ENCODE measurements around the gene UBR2.

UBR2 gene

GRCh38 chr6:42629845-42630244 lies 66.0 kb downstream of the UBR2 start:
- peaks cover 15% of the 10 kb centered on the region for H3K36me3 ChIP-seq (replicated peaks; ENCODE audit: low read depth, low read length)
- no peak overlapping the region for H3K27ac ChIP-seq (ENCODE audit: low read length)
- no peak overlapping the region for H3K4me3 ChIP-seq (ENCODE audit: low read length)
- H3K9ac ChIP-seq (ENCODE audit: low read length) = no peak overlapping the region
- no peaks in the 10 kb centered on the region for H3K27me3 ChIP-seq (ENCODE audit: low read depth, low read length)
- H3K4me1 ChIP-seq (ENCODE audit: low read length) = no peaks in the 10 kb centered on the region
- no peaks in the 10 kb centered on the region for H3K79me2 ChIP-seq (ENCODE audit: low read length)
- no peak overlapping the region for H2AFZ ChIP-seq (ENCODE audit: low read depth, low read length)
- no peaks in the 10 kb centered on the region for H4K20me1 ChIP-seq (ENCODE audit: insufficient read depth, low read length)
- H3K4me2 ChIP-seq (ENCODE audit: low read length) = no peak overlapping the region
- TF ChIP-seq EZH2phosphoT487 (IDR thresholded peaks at IDR 0.05; ENCODE audit: low read depth) (no peak), CTCF (IDR thresholded peaks at IDR 0.05; ENCODE audit: low read depth, low read length) (no peak)
- H3K9me3 ChIP-seq (ENCODE audit: insufficient read depth, low read length) = no peaks in the 10 kb centered on the region

DNA sequence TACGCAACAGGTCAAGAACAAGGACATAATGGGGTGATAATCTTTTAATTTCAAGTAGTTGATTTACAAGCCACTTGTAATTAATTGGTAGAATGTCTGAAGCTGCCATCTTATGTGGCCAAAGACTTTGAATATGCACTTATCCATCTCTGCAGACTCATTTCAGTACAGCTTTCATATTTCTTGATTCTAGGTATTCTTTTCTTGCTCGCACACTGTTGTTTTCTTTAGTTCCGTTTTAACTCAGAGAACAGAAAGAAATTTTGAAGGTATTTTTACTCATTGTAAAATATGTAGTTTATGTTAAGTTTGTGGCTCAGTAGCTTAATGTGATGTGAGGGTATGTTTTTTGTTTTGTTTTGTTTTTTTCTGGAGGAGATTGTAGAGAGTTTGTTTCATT lies 73.9 kb downstream of the UBR2 start:
- Histone ChIP-seq H3K4me1 (ENCODE audit: low read length) (peaks cover 15% of the 10 kb centered on the region), H3K9me3 (ENCODE audit: insufficient read depth, low read length) (no peaks in the 10 kb centered on the region)

GRCh38 chr6:42642794-42643193 lies 79.0 kb downstream of the UBR2 start:
- no peaks in the 10 kb centered on the region for H3K27me3 ChIP-seq (ENCODE audit: low read depth, low read length)
- no peak overlapping the region for H3K27ac ChIP-seq (ENCODE audit: low read length)
- peaks cover 6% of the 10 kb centered on the region for H3K4me1 ChIP-seq (ENCODE audit: low read length)
- H3K79me2 ChIP-seq (ENCODE audit: low read length) = no peaks in the 10 kb centered on the region
- H3K9me3 ChIP-seq (ENCODE audit: insufficient read depth, low read length) = no peaks in the 10 kb centered on the region
- TF ChIP-seq EZH2phosphoT487 (IDR thresholded peaks at IDR 0.05; ENCODE audit: low read depth) = no peak
- no peak for TF ChIP-seq CTCF (IDR thresholded peaks at IDR 0.05; ENCODE audit: low read depth, low read length)
- H3K9ac ChIP-seq (ENCODE audit: low read length) = no peak overlapping the region
- no peak overlapping the region for H2AFZ ChIP-seq (ENCODE audit: low read depth, low read length)
- H3K36me3 ChIP-seq (replicated peaks; ENCODE audit: low read depth, low read length) = peaks cover 53% of the 10 kb centered on the region
- no peak overlapping the region for H3K4me3 ChIP-seq (ENCODE audit: low read length)
- H4K20me1 ChIP-seq (ENCODE audit: insufficient read depth, low read length) = no peaks in the 10 kb centered on the region
- no peak overlapping the region for H3K4me2 ChIP-seq (ENCODE audit: low read length)

More for the DNA sequence above, 73.9 kb downstream of the UBR2 start:
- H3K9ac ChIP-seq (ENCODE audit: low read length) = no peak overlapping the region
- H3K4me2 ChIP-seq (ENCODE audit: low read length) = peak overlapping the region; percentile 41
- TF ChIP-seq CTCF (IDR thresholded peaks at IDR 0.05; ENCODE audit: low read depth, low read length) (no peak), EZH2phosphoT487 (IDR thresholded peaks at IDR 0.05; ENCODE audit: low read depth) (no peak)
- 0 out of 2 replicates have a peak overlapping the region, but pooled peaks have one; percentile 1 for H3K4me3 ChIP-seq (ENCODE audit: low read length)
- H2AFZ ChIP-seq (ENCODE audit: low read depth, low read length) = no peak overlapping the region
- peaks cover 52% of the 10 kb centered on the region for H3K36me3 ChIP-seq (replicated peaks; ENCODE audit: low read depth, low read length)
- no peaks in the 10 kb centered on the region for H3K27me3 ChIP-seq (ENCODE audit: low read depth, low read length)
- no peaks in the 10 kb centered on the region for H4K20me1 ChIP-seq (ENCODE audit: insufficient read depth, low read length)
- peak overlapping the region; percentile 31 for H3K27ac ChIP-seq (ENCODE audit: low read length)
- no peaks in the 10 kb centered on the region for H3K79me2 ChIP-seq (ENCODE audit: low read length)

GRCh38 chr6:42644211-42644610 lies 80.4 kb downstream of the UBR2 start:
- H3K9ac ChIP-seq (ENCODE audit: low read length) = no peak overlapping the region
- no peaks in the 10 kb centered on the region for H4K20me1 ChIP-seq (ENCODE audit: insufficient read depth, low read length)
- no peak overlapping the region for H3K27ac ChIP-seq (ENCODE audit: low read length)
- H3K4me1 ChIP-seq (ENCODE audit: low read length) = no peaks in the 10 kb centered on the region
- H3K9me3 ChIP-seq (ENCODE audit: insufficient read depth, low read length) = no peaks in the 10 kb centered on the region
- H3K27me3 ChIP-seq (ENCODE audit: low read depth, low read length) = no peaks in the 10 kb centered on the region
- H3K4me3 ChIP-seq (ENCODE audit: low read length) = no peak overlapping the region
- H3K4me2 ChIP-seq (ENCODE audit: low read length) = no peak overlapping the region
- TF ChIP-seq EZH2phosphoT487 (IDR thresholded peaks at IDR 0.05; ENCODE audit: low read depth) (no peak), CTCF (IDR thresholded peaks at IDR 0.05; ENCODE audit: low read depth, low read length) (no peak)
- no peaks in the 10 kb centered on the region for H3K79me2 ChIP-seq (ENCODE audit: low read length)
- peaks cover 51% of the 10 kb centered on the region for H3K36me3 ChIP-seq (replicated peaks; ENCODE audit: low read depth, low read length)
- H2AFZ ChIP-seq (ENCODE audit: low read depth, low read length) = no peak overlapping the region

Measured in OCI-LY3 (cell line).